ENCODE data around the gene ZNF552. TPM values are rescaled to one million over a fixed set of nuclear protein-coding genes. Genes with fewer than 3 reads are reported as not detected.
"Not testable (repeated sequence)": the region's sequence is repeated elsewhere in the genome, so short reads cannot be mapped to it uniquely, and the experiment has no call there.

ZNF552 gene
- total RNA-seq, 2 experiments from 2014 or later, result 8.4 to 8.6 TPM

DNA sequence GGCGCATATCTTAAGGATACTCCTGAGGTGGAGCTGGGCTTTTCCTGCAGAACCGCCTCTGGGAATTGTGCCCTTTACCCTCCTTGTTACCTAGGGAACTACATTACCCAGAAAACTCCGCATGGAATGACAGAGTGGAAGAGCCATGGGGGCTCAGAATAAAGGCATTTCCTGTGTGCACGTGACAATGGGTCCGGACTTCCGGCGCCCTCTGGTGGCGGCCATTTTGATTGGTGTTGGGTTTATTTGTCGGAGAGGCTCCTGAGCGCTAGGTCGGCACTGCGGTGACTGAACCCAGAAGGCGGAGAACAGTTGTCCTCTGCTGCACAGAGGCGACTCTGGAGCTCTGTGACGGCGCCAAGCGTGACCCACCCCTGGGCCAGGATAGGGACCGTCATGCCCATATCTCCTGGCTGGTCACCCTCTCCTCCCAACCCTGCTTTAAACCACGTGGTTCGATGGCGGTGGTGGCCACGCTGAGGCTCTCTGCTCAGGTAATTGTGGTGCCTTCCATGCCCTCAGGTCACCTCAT, 15.4 kb upstream of the ZNF552 start, which contains the start of gene ZNF587B:
Gene ZNF587B (plus strand): TSS at position 229 of the 532 bp plus-strand sequence. CDS start 230 bp downstream, at position 459.
- no peaks in the 10 kb centered on the region for H3K27me3 Mint-ChIP-seq
- POLR2A ChIA-PET, result no interaction called here
- no peak within 1 kb of the TSS for H3K4me3 Mint-ChIP-seq
- H3K4me1 Mint-ChIP-seq, result peaks cover 7% of the 10 kb centered on the region
- H3K36me3 Mint-ChIP-seq (ENCODE audit: low read depth), result peaks cover 56% of the 10 kb centered on the region
- no peak within 1 kb of the TSS for H3K27ac Mint-ChIP-seq
- CTCF ChIA-PET, result no interaction called here
- peaks cover 9% of the 10 kb centered on the region for H3K9me3 Mint-ChIP-seq
- DNase-seq, result peak; percentile 26

- Mint-ChIP-seq H3K27ac (no peak overlapping the region), H3K4me3 (no peak overlapping the region), H3K4me1 (peaks cover 11% of the 10 kb centered on the region), H3K27me3 (no peaks in the 10 kb centered on the region), H3K9me3 (peaks cover 9% of the 10 kb centered on the region), H3K36me3 (ENCODE audit: low read depth) (peaks cover 61% of the 10 kb centered on the region)
- POLR2A ChIA-PET, result no interaction called here
- CTCF ChIA-PET, result no interaction called here
- no peak for DNase-seq
Observed at GRCh38 chr19:57829316-57829715, 14.6 kb upstream of the ZNF552 start.

DNA sequence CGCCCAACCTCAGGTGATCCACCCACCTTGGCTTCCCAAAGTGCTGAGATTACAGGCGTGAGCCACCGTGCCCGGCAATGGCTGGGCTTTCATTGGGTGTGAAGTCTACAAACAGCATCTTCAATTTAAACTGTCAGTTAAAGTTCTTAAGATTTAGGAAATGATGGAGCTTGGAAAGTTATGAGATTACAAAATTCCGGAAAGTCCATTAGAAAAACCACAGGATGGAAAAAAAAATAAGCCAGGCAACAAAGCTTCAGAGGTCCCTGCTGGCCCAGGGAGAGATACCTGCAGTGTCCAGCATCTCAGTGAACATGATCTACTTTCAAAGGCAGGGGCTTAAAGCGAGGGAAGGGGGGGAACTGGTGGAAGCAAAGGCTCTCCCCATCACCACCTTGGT, 10.8 kb upstream of the ZNF552 start:
- Mint-ChIP-seq H3K27ac (no peak overlapping the region), H3K27me3 (no peaks in the 10 kb centered on the region), H3K4me1 (peaks cover 37% of the 10 kb centered on the region), H3K9me3 (peaks cover 9% of the 10 kb centered on the region), H3K4me3 (no peak overlapping the region), H3K36me3 (ENCODE audit: low read depth) (peaks cover 82% of the 10 kb centered on the region)
- no peak for DNase-seq
- ChIA-PET POLR2A (no interaction called here), CTCF (interaction anchor here (0.7 kb wide), 1 partner anchor 111 kb away, joined by 3 read pairs; no protein-coding TSS in a partner anchor)

GRCh38 chr19:57823608-57824007, 8.9 kb upstream of the ZNF552 start:
- H3K27me3 Mint-ChIP-seq, POLR2A ChIA-PET, H3K9me3 Mint-ChIP-seq, H3K27ac Mint-ChIP-seq, H3K4me3 Mint-ChIP-seq, CTCF ChIA-PET, DNase-seq: not testable (repeated sequence)
- Mint-ChIP-seq H3K36me3 (ENCODE audit: low read depth) (peaks cover 74% of the 10 kb centered on the region), H3K4me1 (peaks cover 50% of the 10 kb centered on the region)

DNA sequence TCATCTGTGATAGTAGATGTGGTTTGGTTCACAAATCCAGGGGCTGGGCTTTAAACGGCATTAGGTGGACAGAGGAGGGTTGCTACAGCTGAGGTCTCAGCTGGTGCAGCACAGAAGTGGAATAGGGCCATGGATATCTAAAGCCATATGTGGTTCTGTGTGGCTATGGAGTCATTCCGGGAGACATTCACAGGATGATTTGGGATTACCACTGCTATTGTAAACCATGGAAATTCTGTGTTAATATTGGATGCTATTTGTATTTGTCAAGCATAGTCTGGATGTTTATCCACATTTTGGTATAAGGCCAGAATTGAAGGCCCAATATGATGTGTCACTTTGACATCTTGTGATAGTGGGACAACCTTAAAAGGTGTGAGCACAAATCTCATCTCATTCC, 8.4 kb upstream of the ZNF552 start:
- peaks cover 54% of the 10 kb centered on the region for H3K4me1 Mint-ChIP-seq
- H3K27ac Mint-ChIP-seq, result not testable (repeated sequence)
- H3K36me3 Mint-ChIP-seq (ENCODE audit: low read depth), result peaks cover 73% of the 10 kb centered on the region

DNA sequence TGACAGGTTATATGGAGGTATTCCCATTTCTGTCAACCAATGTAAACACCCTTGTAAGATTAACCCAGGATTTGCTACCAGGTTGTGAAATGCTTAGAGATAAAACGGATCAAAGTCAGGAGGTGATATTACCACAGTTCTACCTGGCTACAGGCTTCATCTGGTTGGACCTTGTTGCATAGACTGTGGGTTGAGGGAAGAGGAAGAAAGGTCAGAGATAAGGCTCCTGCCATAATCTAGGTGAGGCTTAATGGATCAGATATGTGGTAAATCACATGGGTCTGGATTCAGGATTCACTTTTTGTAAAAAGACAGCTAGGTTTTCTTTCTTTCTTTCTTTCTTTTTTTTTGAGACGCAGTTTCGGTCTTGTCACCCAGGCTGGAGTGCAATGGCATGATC, 6.8 kb upstream of the ZNF552 start:
- CTCF ChIA-PET, H3K9me3 Mint-ChIP-seq, H3K27me3 Mint-ChIP-seq, DNase-seq, H3K27ac Mint-ChIP-seq, H3K4me3 Mint-ChIP-seq: not testable (repeated sequence)
- H3K36me3 Mint-ChIP-seq (ENCODE audit: low read depth), result peaks cover 64% of the 10 kb centered on the region
- H3K4me1 Mint-ChIP-seq, result peaks cover 49% of the 10 kb centered on the region
- POLR2A ChIA-PET, result interaction anchor here (3.1 kb wide), 1 partner anchor 29 kb away, joined by 14 read pairs; the partner anchor contains the start of gene ZNF587

More for the DNA sequence above, 8.4 kb upstream of the ZNF552 start:
- H3K9me3 Mint-ChIP-seq, CTCF ChIA-PET, POLR2A ChIA-PET, DNase-seq, H3K4me3 Mint-ChIP-seq, H3K27me3 Mint-ChIP-seq: not testable (repeated sequence)

DNA sequence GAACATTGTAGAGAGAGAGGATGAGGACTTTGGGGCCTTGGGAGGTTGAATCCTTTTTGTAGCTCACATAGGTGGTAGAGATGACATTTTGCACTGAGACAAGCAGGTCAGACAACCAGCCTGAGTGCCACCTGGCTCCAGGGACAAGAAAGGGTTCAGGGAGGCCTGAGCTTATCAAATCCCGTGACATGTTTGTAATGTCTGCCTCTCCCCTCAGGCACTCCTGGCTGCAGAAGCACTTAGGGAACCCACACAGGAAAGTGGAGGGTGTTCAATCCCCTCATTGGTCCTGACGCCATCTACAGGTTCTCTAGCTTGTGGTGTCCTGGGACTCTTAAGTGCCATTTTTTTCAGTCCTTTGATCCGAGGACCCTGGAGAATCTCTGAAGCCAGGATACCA, 6.4 kb upstream of the ZNF552 start:
- DNase-seq, H3K9me3 Mint-ChIP-seq, H3K27me3 Mint-ChIP-seq, CTCF ChIA-PET: not testable (repeated sequence)
- Mint-ChIP-seq H3K4me1 (peaks cover 51% of the 10 kb centered on the region), H3K4me3 (peak overlapping the region; percentile 95), H3K27ac (peak overlapping the region; percentile 94), H3K36me3 (ENCODE audit: low read depth) (peaks cover 60% of the 10 kb centered on the region)
- POLR2A ChIA-PET, result interaction anchor here (2.8 to 3.1 kb wide), 2 partner anchors 29 to 139 kb away, joined by 12 to 14 read pairs; partner anchors contain the start of genes ZNF551 and ZNF587

- ChIA-PET CTCF (no interaction called here), POLR2A (interaction anchor here (0.6 to 3.1 kb wide), 6 partner anchors 20 to 293 kb away, joined by 3 to 14 read pairs (median 8); partner anchors contain the start of genes ZNF417, ZNF549, ZNF551 and ZNF587)
- DNase-seq, result no peak
- H3K27ac Mint-ChIP-seq, result peak overlapping the region; percentile 94
- H3K36me3 Mint-ChIP-seq (ENCODE audit: low read depth), result peaks cover 55% of the 10 kb centered on the region
- no peaks in the 10 kb centered on the region for H3K27me3 Mint-ChIP-seq
- H3K4me1 Mint-ChIP-seq, result peaks cover 53% of the 10 kb centered on the region
- peak overlapping the region; percentile 95 for H3K4me3 Mint-ChIP-seq
- H3K9me3 Mint-ChIP-seq, result no peaks in the 10 kb centered on the region
Observed at GRCh38 chr19:57820599-57820998, 5.9 kb upstream of the ZNF552 start.

DNA sequence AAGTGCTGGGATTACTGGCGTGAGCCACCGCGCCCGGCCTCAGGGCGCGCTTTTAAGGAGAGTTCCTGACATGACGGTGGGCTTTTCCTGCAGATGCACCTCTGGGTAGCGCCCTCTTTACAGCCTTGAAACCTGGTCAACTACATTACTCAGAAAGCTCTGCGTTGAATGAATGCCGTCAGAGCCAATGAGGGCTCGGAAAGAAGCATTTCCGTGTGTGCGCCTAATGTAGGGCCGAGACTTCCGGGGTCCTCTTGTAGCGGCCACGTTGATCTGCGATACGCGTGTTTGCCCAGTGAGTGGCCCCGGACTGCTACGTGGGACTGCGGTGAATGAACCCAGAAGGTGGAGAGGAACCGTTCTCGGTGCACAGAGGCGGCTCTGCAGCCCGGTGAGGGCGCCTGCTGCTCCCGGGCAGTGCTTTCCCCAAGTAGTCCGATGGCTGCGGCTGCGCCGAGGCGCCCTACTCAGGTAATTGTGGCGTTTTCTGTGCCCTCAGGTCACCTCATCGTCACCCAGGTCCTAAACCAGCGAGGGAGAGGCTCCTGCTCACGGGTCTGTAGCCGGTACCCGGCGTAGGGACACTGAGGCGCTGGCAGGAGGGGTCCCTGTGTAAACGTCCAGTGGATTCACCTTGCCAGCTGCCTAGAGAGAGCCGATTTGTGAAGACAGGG, 4.9 kb upstream of the ZNF552 start:
- H3K4me1 Mint-ChIP-seq, result peaks cover 60% of the 10 kb centered on the region
- H3K4me3 Mint-ChIP-seq, result peak overlapping the region; percentile 95
- peaks cover 52% of the 10 kb centered on the region for H3K36me3 Mint-ChIP-seq (ENCODE audit: low read depth)
- H3K27ac Mint-ChIP-seq, result peak overlapping the region; percentile 94
- POLR2A ChIA-PET, result interaction anchor here (0.6 to 3.1 kb wide), 19 partner anchors 8 to 669 kb away, joined by 3 to 14 read pairs (median 4); partner anchors contain the start of genes ZNF134, ZNF211, ZNF329 and ZNF417
- no peaks in the 10 kb centered on the region for H3K9me3 Mint-ChIP-seq
- CTCF ChIA-PET, result interaction anchor here (1.0 to 1.3 kb wide), 5 partner anchors 24 to 183 kb away, joined by 3 to 7 read pairs (median 3); partner anchors contain the start of genes ZNF551, ZNF587 and ZNF606
- H3K27me3 Mint-ChIP-seq, result no peaks in the 10 kb centered on the region
- DNase-seq, result peak; percentile 84

GRCh38 chr19:57818378-57818777, 3.7 kb upstream of the ZNF552 start:
- Mint-ChIP-seq H3K27ac (no peak overlapping the region), H3K9me3 (no peaks in the 10 kb centered on the region), H3K4me1 (peaks cover 62% of the 10 kb centered on the region), H3K27me3 (no peaks in the 10 kb centered on the region), H3K4me3 (peak overlapping the region; percentile 55), H3K36me3 (ENCODE audit: low read depth) (peaks cover 47% of the 10 kb centered on the region)
- CTCF ChIA-PET, result interaction anchor here (1.0 kb wide), 1 partner anchor 184 kb away, joined by 3 read pairs; the partner anchor contains the start of gene ZNF606
- POLR2A ChIA-PET, result interaction anchor here (0.6 to 3.1 kb wide), 9 partner anchors 18 to 185 kb away, joined by 3 to 14 read pairs (median 6); partner anchors contain the start of genes ZNF211, ZNF551, ZNF587 and ZNF606
- DNase-seq, result no peak

DNA sequence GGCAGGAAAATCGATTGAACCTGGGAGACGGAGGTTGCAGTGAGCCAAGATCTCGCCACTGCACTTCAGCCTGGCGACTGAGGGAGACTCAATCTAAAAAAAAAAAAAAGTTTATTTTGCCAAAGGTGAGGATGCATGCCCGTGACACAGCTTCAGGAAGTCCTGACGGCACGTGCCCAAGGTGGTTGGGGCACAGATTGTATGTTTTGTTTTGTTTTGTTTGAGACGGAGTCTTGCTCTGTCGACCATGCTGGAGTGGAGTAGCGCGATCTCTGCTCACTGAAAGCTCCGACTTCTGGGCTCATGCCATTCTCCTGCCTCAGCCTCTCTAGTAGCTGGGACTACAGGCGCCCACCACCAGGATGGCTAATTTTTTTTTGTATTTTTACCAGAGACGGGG, 3.3 kb upstream of the ZNF552 start:
- H3K27ac Mint-ChIP-seq, result no peak overlapping the region
- no peak overlapping the region for H3K4me3 Mint-ChIP-seq
- POLR2A ChIA-PET, result no interaction called here
- CTCF ChIA-PET, result no interaction called here
- no peaks in the 10 kb centered on the region for H3K9me3 Mint-ChIP-seq
- no peaks in the 10 kb centered on the region for H3K27me3 Mint-ChIP-seq
- H3K36me3 Mint-ChIP-seq (ENCODE audit: low read depth), result peaks cover 46% of the 10 kb centered on the region
- peaks cover 62% of the 10 kb centered on the region for H3K4me1 Mint-ChIP-seq
- DNase-seq, result no peak

DNA sequence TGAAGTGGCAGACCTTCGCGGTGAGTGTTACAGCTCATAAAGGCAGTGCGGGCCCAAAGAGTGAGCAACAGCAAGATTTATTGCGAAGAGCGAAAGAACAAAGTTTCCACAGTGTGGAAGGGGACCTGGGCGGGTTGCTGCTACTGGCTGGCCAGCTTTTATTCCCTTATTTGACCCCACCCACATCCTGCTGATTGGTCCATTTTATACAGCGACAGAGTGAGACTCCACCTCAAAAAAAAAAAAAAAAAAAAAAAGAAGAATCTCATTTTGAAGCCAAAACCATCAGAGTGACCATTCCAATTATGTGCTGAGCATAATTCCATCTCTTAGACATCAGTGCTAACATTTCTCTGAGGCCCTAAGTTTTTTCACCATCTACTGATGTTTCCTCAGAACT, 1.9 kb upstream of the ZNF552 start:
- H3K27me3 Mint-ChIP-seq, result no peaks in the 10 kb centered on the region
- no peaks in the 10 kb centered on the region for H3K9me3 Mint-ChIP-seq
- H3K27ac Mint-ChIP-seq, result no peak overlapping the region
- POLR2A ChIA-PET, result no interaction called here
- no peak overlapping the region for H3K4me3 Mint-ChIP-seq
- peaks cover 64% of the 10 kb centered on the region for H3K4me1 Mint-ChIP-seq
- H3K36me3 Mint-ChIP-seq (ENCODE audit: low read depth), result peaks cover 46% of the 10 kb centered on the region
- CTCF ChIA-PET, result no interaction called here
- DNase-seq, result no peak

DNA sequence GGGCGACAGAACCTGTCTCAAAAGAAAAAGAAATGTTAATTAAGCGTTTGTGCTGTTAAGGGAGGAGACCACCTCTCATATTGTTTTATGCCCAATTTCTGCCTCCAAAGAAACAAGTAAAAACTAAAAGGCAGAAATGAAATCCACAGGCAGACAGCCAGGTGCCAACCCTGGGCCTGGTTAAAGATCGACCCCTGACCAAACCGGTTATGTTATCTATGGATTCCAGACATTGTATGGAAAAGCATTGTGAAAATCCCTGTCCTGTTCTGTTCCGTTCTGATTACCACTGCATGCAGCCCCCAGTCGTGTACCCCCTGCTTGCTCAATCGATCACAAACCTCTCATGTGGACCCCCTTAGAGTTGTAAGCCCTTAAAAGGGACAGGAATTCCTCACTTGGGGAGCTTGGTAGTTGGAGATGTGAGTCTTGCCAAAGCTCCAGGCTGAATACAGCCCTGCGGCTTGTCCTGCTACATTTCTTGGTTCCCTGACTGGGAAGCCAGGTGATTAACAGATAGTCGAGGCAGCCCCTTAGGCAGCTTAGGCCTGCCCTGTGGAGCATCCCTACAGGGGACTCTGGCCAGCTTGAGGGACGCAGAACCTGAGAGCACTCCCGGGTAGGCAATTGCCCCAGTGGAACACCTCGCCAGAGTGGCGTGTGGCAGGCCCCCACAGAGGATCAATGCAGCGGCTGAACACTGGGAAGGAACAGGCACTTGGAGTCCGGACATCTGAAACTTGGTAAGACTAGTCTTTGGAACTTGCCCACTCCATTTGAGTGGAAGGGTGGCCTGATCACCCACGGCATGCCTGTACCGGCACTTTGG, 748 bp upstream of the ZNF552 start:
- H3K4me1 Mint-ChIP-seq, result peaks cover 57% of the 10 kb centered on the region
- POLR2A ChIA-PET, result interaction anchor here (0.6 to 1.6 kb wide), 10 partner anchors 35 to 452 kb away, joined by 3 to 10 read pairs (median 4); partner anchors contain the start of genes TRAPPC2B, ZNF134, ZNF211 and ZNF547
- CTCF ChIA-PET, result no interaction called here
- no peaks in the 10 kb centered on the region for H3K9me3 Mint-ChIP-seq
- peaks cover 38% of the 10 kb centered on the region for H3K36me3 Mint-ChIP-seq (ENCODE audit: low read depth)
- no peak for DNase-seq
- peak overlapping the region; percentile 93 for H3K4me3 Mint-ChIP-seq
- H3K27me3 Mint-ChIP-seq, result no peaks in the 10 kb centered on the region
- H3K27ac Mint-ChIP-seq, result peak overlapping the region; percentile 86
